Measurements from ENCODE around the gene PLEKHA4.

DNA sequence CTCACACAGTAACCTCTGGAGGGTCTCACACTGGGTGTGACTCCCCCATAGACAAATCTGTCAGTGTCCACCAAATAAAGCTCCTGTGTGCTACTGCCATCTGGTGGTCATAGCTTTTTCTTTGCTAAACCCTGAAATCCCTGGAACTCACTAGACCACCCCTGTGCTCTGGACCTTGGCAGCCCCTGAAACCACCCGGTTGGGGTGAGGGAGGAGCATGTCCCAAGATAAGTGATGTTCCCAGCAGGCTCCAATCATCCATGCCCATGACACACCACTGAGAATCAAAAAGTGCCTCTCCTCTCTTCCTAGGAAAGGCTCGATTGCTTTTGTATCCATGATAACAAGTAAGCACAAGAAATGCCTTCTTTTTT is 25.6 kb downstream of the PLEKHA4 start:
- TF ChIP-seq, protein P1, sequence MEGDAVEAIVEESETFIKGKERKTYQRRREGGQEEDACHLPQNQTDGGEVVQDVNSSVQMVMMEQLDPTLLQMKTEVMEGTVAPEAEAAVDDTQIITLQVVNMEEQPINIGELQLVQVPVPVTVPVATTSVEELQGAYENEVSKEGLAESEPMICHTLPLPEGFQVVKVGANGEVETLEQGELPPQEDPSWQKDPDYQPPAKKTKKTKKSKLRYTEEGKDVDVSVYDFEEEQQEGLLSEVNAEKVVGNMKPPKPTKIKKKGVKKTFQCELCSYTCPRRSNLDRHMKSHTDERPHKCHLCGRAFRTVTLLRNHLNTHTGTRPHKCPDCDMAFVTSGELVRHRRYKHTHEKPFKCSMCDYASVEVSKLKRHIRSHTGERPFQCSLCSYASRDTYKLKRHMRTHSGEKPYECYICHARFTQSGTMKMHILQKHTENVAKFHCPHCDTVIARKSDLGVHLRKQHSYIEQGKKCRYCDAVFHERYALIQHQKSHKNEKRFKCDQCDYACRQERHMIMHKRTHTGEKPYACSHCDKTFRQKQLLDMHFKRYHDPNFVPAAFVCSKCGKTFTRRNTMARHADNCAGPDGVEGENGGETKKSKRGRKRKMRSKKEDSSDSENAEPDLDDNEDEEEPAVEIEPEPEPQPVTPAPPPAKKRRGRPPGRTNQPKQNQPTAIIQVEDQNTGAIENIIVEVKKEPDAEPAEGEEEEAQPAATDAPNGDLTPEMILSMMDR (IDR thresholded peaks at IDR 0.05), result peak; percentile 62 to 79 (median 76)
- no peak for TF ChIP-seq POLR2A (IDR thresholded peaks at IDR 0.05)
